CD4-positive, alpha-beta T cell (primary cell): ENCODE data around the gene FAM107B. TPM values are rescaled to one million over a fixed set of nuclear protein-coding genes. Genes with fewer than 3 reads are reported as not detected.

ENCODE experiments used
- ATAC-seq: fragments of 200-7000 bp; cut with Tn5 transposase; one replicate; pipeline ENCODE4 v1.10.0; 2022; ENCODE audit warnings: mild to moderate bottlenecking; ENCODE audit not compliant: poor library complexity
- CTCF ChIA-PET: fragments of 350-600 bp; sonication (Branson Sonifier 250); formaldehyde crosslinking; loops from one replicate; lab custom pipeline; 2021; ENCODE audit warnings: antibody characterized with exemption, inconsistent platforms; lab: Charles Lee
- POLR2A ChIA-PET: fragments of 350-600 bp; sonication (Branson Sonifier 250); formaldehyde crosslinking; loops from one replicate; lab custom pipeline; 2021; ENCODE audit warnings: antibody characterized with exemption, inconsistent platforms; lab: Charles Lee
- DNase-seq, 14 experiments: peaks; one replicate each; pipeline ENCODE4 v3.0.0-alpha.2; 2013 to 2020; ENCODE audit warnings: mixed read lengths in 2 of 14
- H3K27ac ChIP-seq, 2 donors: one replicate each; pipeline versions ENCODE4 v1.5.1 to v1.7.0; 2013; ENCODE audit warnings: low read length in 2 of 2, low read depth in 1 of 2, mild to moderate bottlenecking in 1 of 2
- H3K27me3 ChIP-seq, 2 experiments: 1 replicate in 1 of 2; 2 replicates in 1 of 2; pipeline versions ENCODE4 v1.6.1 to v1.7.0; 2013; ENCODE audit warnings: low read length in 2 of 2, control low read depth in 1 of 2, mild to moderate bottlenecking in 1 of 2, moderate library complexity in 1 of 2; ENCODE audit not compliant: insufficient read depth in 2 of 2, control insufficient read depth in 1 of 2
- H3K36me3 ChIP-seq: one replicate; pipeline ENCODE4 v1.6.1; 2013; ENCODE audit warnings: low read length, control low read depth; ENCODE audit not compliant: insufficient read depth
- H3K4me1 ChIP-seq: one replicate; pipeline ENCODE4 v1.6.1; 2013; ENCODE audit warnings: low read length, control low read depth; ENCODE audit not compliant: insufficient read depth
- H3K4me3 ChIP-seq: one replicate; pipeline ENCODE4 v1.5.1; 2013; ENCODE audit warnings: mild to moderate bottlenecking, low read length, moderate library complexity
- H3K9me3 ChIP-seq, 2 experiments: 1 replicate in 1 of 2; 2 replicates in 1 of 2; pipeline versions ENCODE4 v1.6.1 to v1.7.0; 2013; ENCODE audit warnings: low read length in 2 of 2, mild to moderate bottlenecking in 2 of 2, control low read depth in 1 of 2, moderate library complexity in 1 of 2; ENCODE audit not compliant: control insufficient read depth in 1 of 2, insufficient read depth in 1 of 2
- H3K27ac Mint-ChIP-seq: one replicate; pipeline ENCODE4 v1.8.0; 2020; ENCODE audit warnings: mixed read lengths
- H3K27me3 Mint-ChIP-seq: one replicate; pipeline ENCODE4 v1.8.0; 2021; ENCODE audit warnings: mixed read lengths
- H3K36me3 Mint-ChIP-seq: one replicate; pipeline ENCODE4 v1.8.0; 2021; ENCODE audit warnings: low read depth, mixed read lengths
- H3K4me1 Mint-ChIP-seq: one replicate; pipeline ENCODE4 v1.8.0; 2021; ENCODE audit warnings: low read depth, mixed read lengths
- H3K4me3 Mint-ChIP-seq: one replicate; pipeline ENCODE4 v1.8.0; 2020; ENCODE audit warnings: mild to moderate bottlenecking, mixed read lengths
- H3K9me3 Mint-ChIP-seq: one replicate; pipeline ENCODE4 v1.8.0; 2020; ENCODE audit warnings: mixed read lengths
- intact Hi-C, 2 experiments: fragments of 100-400 bp; cut with DNase I in 1 of 2; cut with micrococcal nuclease in 1 of 2; formaldehyde crosslinking; loops; one replicate each; pipeline versions ENCODE4 v1.15.1 to v1.9.0; 2023 to 2025; cut with DNase I, micrococcal nuclease
- total RNA-seq, 174 experiments: library from RNA in 2 of 174; stranded (reverse) in 2 of 174; gene quantifications; one replicate each; pipeline ENCODE4 v1.2.3 and lab custom pipeline; 2021 to 2026
- TF ChIP-seq, protein P1 (sequence below): fragments of 200-600 bp; IDR thresholded peaks from one replicate; pipeline ENCODE4 v1.8.0; 2022; ENCODE audit warnings: antibody characterized with exemption, mild to moderate bottlenecking

FAM107B gene
- total RNA-seq, 2 experiments from 2014 or later = 261 to 262 TPM

DNA sequence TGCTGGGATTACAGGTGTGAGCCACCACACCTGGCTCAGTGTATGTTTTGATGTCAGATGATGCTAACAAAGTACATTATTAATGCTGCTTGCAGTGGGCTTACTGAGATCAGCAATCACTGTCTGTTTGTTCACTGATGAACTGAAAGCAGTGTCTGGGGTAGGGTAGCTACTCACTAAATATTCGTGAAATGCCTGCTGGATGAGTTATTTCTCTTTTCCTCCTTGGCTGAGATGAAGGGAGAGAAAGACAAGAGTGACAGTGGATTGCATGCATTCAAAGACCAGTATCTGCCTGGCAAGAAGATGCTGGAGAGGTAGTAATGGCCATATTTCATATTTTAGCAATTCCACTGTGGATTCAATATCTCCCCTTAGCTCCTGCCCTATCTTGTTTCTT, 32.3 kb downstream of the FAM107B start:
- Histone ChIP-seq H3K36me3 (no peaks in the 10 kb centered on the region), H3K9me3 (no peaks in the 10 kb centered on the region), H3K27ac (no peak overlapping the region), H3K4me3 (no peak overlapping the region), H3K27me3 (no peaks in the 10 kb centered on the region), H3K4me1 (no peaks in the 10 kb centered on the region)
- no peak for DNase-seq
- Mint-ChIP-seq H3K27me3 (no peaks in the 10 kb centered on the region), H3K36me3 (no peaks in the 10 kb centered on the region), H3K4me3 (no peak overlapping the region), H3K4me1 (peaks cover 28% of the 10 kb centered on the region), H3K27ac (peak overlapping the region; percentile 0), H3K9me3 (peaks cover 8% of the 10 kb centered on the region)
- TF ChIP-seq, protein P1, sequence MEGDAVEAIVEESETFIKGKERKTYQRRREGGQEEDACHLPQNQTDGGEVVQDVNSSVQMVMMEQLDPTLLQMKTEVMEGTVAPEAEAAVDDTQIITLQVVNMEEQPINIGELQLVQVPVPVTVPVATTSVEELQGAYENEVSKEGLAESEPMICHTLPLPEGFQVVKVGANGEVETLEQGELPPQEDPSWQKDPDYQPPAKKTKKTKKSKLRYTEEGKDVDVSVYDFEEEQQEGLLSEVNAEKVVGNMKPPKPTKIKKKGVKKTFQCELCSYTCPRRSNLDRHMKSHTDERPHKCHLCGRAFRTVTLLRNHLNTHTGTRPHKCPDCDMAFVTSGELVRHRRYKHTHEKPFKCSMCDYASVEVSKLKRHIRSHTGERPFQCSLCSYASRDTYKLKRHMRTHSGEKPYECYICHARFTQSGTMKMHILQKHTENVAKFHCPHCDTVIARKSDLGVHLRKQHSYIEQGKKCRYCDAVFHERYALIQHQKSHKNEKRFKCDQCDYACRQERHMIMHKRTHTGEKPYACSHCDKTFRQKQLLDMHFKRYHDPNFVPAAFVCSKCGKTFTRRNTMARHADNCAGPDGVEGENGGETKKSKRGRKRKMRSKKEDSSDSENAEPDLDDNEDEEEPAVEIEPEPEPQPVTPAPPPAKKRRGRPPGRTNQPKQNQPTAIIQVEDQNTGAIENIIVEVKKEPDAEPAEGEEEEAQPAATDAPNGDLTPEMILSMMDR = no peak
- ChIA-PET CTCF (no interaction called here), POLR2A (no interaction called here)
- intact Hi-C loops = no loop called here
- no peak for ATAC-seq

GRCh38 chr10:14740684-14741247, 33.9 kb downstream of the FAM107B start:
- H3K4me3 ChIP-seq = no peak overlapping the region
- intact Hi-C loops = no loop called here
- POLR2A ChIA-PET = no interaction called here
- TF ChIP-seq, protein P1 = no peak
- H3K27me3 ChIP-seq = no peaks in the 10 kb centered on the region
- DNase-seq (no peak), ATAC-seq (no peak)
- peaks cover 5% of the 10 kb centered on the region for H3K9me3 Mint-ChIP-seq
- H3K9me3 ChIP-seq = no peaks in the 10 kb centered on the region
- H3K36me3 Mint-ChIP-seq = no peaks in the 10 kb centered on the region
- H3K4me1 ChIP-seq = no peaks in the 10 kb centered on the region
- H3K27me3 Mint-ChIP-seq = no peaks in the 10 kb centered on the region
- H3K4me1 Mint-ChIP-seq = peaks cover 40% of the 10 kb centered on the region
- H3K27ac Mint-ChIP-seq = no peak overlapping the region
- H3K27ac ChIP-seq = no peak overlapping the region
- CTCF ChIA-PET = interaction anchor here (1.2 kb wide), 1 partner anchor 12 kb away, joined by 3 read pairs; no protein-coding TSS in a partner anchor
- H3K36me3 ChIP-seq = no peaks in the 10 kb centered on the region
- H3K4me3 Mint-ChIP-seq = no peak overlapping the region

DNA sequence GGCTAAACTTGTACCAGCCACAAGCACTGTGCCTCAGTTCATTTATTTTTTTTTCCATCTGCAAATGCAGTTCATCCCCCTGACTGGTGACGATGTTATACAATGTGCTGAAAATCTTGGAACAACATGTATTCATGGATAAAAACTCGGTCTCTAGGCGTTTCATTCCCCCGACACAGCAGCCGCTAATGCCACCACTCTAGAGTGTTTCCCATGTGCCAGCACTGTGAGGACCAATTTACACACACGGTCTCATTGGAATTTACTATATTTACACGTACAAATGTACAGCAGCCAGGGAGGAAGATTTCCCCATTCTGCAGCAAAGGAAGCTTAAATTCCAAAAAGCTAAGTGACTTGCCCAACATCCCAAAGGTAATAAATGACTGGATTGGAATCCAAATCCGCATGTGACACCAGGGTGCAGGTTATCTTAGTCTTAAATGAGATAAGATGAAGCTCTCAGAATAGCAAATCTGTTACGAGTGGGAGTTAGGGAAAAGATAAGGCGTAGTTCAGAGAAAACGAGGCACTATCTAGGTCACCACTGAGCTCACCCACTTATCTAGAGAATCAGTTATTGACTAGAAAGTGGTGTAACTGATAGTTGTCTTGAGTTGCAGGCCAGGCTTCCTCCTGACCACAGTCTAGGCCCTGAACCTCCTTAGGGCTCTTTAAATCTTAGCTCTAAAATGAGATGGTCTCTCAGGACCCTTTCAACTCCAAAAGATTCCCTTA, 36.7 kb downstream of the FAM107B start:
- Histone ChIP-seq H3K36me3 (no peaks in the 10 kb centered on the region), H3K4me1 (no peaks in the 10 kb centered on the region), H3K4me3 (no peak overlapping the region), H3K9me3 (no peaks in the 10 kb centered on the region), H3K27ac (no peak overlapping the region), H3K27me3 (no peaks in the 10 kb centered on the region)
- H3K9me3 Mint-ChIP-seq = no peaks in the 10 kb centered on the region
- intact Hi-C loops = no loop called here
- no peaks in the 10 kb centered on the region for H3K36me3 Mint-ChIP-seq
- H3K4me1 Mint-ChIP-seq = peaks cover 27% of the 10 kb centered on the region
- H3K27ac Mint-ChIP-seq = no peak overlapping the region
- no peaks in the 10 kb centered on the region for H3K27me3 Mint-ChIP-seq
- ChIA-PET POLR2A (no interaction called here), CTCF (no interaction called here)
- DNase-seq (no peak), ATAC-seq (no peak)
- H3K4me3 Mint-ChIP-seq = no peak overlapping the region
- TF ChIP-seq, protein P1 = no peak
